Vagina (tissue), 2 donors: Measurements from ENCODE around the gene STXBP6.

Experiments used
- CTCF ChIP-seq, 3 experiments: fragments of 450-650 bp in 2 of 3; fragments of 200-600 bp in 1 of 3; sonication (generic) in 1 of 3; IDR thresholded peaks; one replicate each; pipeline ENCODE4 v1.5.1; 2017 to 2019; ENCODE audit warnings: antibody characterized with exemption in 3 of 3, mild to moderate bottlenecking in 2 of 3, moderate library complexity in 2 of 3
- POLR2A ChIP-seq, 2 donors: fragments of 450-650 bp; IDR thresholded peaks; one replicate each; pipeline ENCODE4 v1.6.1; 2017; ENCODE audit warnings: antibody characterized with exemption in 2 of 2, mild to moderate bottlenecking in 2 of 2, moderate library complexity in 2 of 2

GRCh38 chr14:24990050-24990449, 59.9 kb downstream of the STXBP6 start:
- no peak for TF ChIP-seq POLR2A (IDR thresholded peaks at IDR 0.05)
- no peak for TF ChIP-seq CTCF (IDR thresholded peaks at IDR 0.05)
